Erythroblast (primary cell): Measurements from ENCODE around the gene KRTAP21-2.

ENCODE experiments used
- GATA1 ChIP-seq: IDR thresholded peaks from 2 replicates; pipeline ENCODE4 v1.6.1; 2011; ENCODE audit warnings: low read depth, mild to moderate bottlenecking, control low read depth, low read length, moderate library complexity
- POLR2A ChIP-seq: IDR thresholded peaks from 2 replicates; pipeline ENCODE4 v1.6.1; 2011; ENCODE audit warnings: mild to moderate bottlenecking, low read length

GRCh38 chr21:30719401-30719800 is 27.7 kb downstream of the KRTAP21-2 start:
- TF ChIP-seq POLR2A: no peak
- TF ChIP-seq GATA1: no peak
